Colonic mucosa (tissue), 4 donors: ENCODE data around the gene XXYLT1. TPM values are rescaled to one million over a fixed set of nuclear protein-coding genes. Genes with fewer than 3 reads are reported as not detected.

Source experiments
- DNase-seq: peaks from one replicate; pipeline ENCODE4 v3.0.0-alpha.2; 2020
- H3K27ac ChIP-seq: fragments of 200-600 bp; one replicate; pipeline ENCODE4 v1.8.0; 2021
- H3K27me3 ChIP-seq: fragments of 200-600 bp; one replicate; pipeline ENCODE4 v1.8.0; 2021
- H3K36me3 ChIP-seq: fragments of 200-600 bp; one replicate; pipeline ENCODE4 v1.8.0; 2021
- H3K4me1 ChIP-seq: fragments of 200-600 bp; one replicate; pipeline ENCODE4 v1.8.0; 2021; ENCODE audit warnings: mild to moderate bottlenecking
- H3K4me3 ChIP-seq: fragments of 200-600 bp; one replicate; pipeline ENCODE4 v1.8.0; 2021
- H3K9ac ChIP-seq, 2 donors: one replicate each; pipeline ENCODE4 v1.7.0; 2013; ENCODE audit warnings: control low read depth in 2 of 2, low read depth in 2 of 2, low read length in 2 of 2
- H3K9me3 ChIP-seq: fragments of 200-600 bp; one replicate; pipeline ENCODE4 v1.8.0; 2021
- CTCF ChIP-seq: fragments of 200-600 bp; IDR thresholded peaks from one replicate; pipeline ENCODE4 v1.8.0; 2022; ENCODE audit warnings: antibody characterized with exemption, mild to moderate bottlenecking
- intact Hi-C: fragments of 100-400 bp; cut with DNase I; formaldehyde crosslinking; loops from one replicate; pipeline ENCODE4 v1.14.1; 2022
- total RNA-seq, 2 donors: library from RNA; stranded (reverse); fragmentation: NEBNext Ultra II Directional in 1 of 2; extraction: Animal tissue kit (Norgen Biotek cat#: 25700) in 1 of 2; gene quantifications; one replicate each; pipeline ENCODE4 v1.2.1, GENCODE V29; 2021
- donor health status: healthy.
- donor health status: DM: no; HTN: no; CAD: no.
- donor health status: DM: no; HTN: no; CAD: no.

XXYLT1 gene
- total RNA-seq, 2 donors from 2014 or later = 8.3 to 10.9 TPM

DNA sequence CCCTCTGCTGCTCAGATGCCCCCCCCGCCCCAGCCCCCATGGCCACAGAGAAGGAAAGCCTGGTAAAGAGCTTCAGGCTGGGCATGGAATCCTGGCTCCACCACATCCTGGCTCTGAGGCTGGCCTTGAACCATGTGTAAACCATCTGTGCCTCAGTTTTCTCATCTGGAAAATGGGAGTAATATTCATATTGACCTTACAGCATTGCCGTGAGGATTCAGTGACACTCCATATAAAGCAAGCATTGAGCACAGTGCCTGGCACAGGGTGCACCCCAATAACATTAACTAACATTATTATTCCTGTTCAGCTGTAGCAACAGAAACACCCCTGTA, 150.7 kb downstream of the XXYLT1 start:
- no peak overlapping the region for H3K9ac ChIP-seq
- no peak overlapping the region for H3K4me3 ChIP-seq
- TF ChIP-seq CTCF = no peak
- H3K9me3 ChIP-seq = no peaks in the 10 kb centered on the region
- DNase-seq = no peak
- intact Hi-C loops = no loop called here
- no peaks in the 10 kb centered on the region for H3K27me3 ChIP-seq
- no peak overlapping the region for H3K27ac ChIP-seq
- no peaks in the 10 kb centered on the region for H3K4me1 ChIP-seq
- no peaks in the 10 kb centered on the region for H3K36me3 ChIP-seq

DNA sequence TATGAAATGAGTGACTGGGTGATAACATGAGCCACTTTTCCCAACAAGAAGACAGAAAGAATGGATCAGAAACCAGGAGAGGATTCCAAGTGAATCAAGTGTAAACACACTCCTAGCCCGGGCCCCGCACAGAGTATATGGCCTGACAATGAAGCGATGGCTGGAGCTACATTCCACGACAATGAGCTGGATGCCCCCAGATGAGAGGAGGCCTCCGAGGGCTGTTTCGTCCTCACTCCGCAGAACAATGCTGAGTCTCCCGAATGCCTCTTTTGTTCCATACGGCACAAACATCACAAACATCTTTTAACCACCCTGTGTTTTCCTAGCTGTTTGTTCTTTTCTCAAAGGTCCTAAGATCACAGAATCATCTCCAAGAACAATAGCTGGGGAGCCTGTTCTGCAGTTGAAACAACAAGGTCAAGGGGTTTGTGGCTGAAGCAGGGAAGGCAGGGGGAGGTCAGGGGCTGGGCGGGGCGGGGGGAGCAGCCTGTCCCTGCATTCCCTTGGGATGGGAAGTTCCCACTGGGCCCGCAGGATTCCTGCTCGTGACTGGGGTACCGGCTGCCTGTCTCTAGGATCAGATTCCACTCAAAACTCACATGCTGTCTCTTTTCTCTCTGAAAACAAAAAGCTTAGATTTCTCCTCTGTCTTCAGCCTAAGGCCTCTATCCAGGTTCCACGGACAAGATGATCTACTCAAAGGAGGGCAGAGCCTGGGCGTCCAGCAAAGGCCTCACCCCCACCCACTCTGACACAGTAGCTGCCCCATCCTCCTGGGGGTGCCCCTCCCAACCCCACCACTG, 151.3 kb downstream of the XXYLT1 start:
- intact Hi-C loops = loop anchor here (10.0 kb wide), 1 partner anchor 135 kb away; no protein-coding TSS in a partner anchor
- H3K36me3 ChIP-seq = no peaks in the 10 kb centered on the region
- no peaks in the 10 kb centered on the region for H3K4me1 ChIP-seq
- H3K27me3 ChIP-seq = no peaks in the 10 kb centered on the region
- no peaks in the 10 kb centered on the region for H3K9me3 ChIP-seq
- H3K4me3 ChIP-seq = no peak overlapping the region
- DNase-seq = no peak
- TF ChIP-seq CTCF = no peak
- H3K9ac ChIP-seq = no peak overlapping the region
- peak overlapping the region; percentile 17 for H3K27ac ChIP-seq

DNA sequence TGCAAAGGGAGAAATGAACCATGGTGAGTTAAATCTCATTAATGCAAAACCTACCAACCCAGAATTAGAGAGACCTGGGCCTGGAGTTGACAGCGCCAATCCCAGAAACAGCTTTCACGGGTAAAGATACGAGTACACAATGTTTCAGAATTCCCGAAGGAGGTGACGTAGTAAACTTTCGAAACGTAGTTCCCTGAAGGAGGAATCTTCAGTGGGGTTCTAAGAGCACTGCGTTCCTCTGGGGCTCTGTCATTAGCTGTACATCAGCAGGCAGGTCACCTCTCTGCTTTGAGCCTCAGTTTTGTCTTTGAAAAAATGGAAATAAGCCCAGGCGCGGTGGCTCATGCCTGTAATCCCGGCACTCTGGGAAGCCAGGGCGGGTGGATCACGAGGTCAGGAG, 152.3 kb downstream of the XXYLT1 start:
- H3K27ac ChIP-seq = no peak overlapping the region

GRCh38 chr3:195117978-195118581, 152.9 kb downstream of the XXYLT1 start:
- H3K27ac ChIP-seq = no peak overlapping the region
- intact Hi-C loops = loop anchor here (10.0 kb wide), 1 partner anchor 137 kb away; no protein-coding TSS in a partner anchor
- H3K4me1 ChIP-seq = no peaks in the 10 kb centered on the region
- H3K9ac ChIP-seq = no peak overlapping the region
- DNase-seq = peak; percentile 34
- no peak overlapping the region for H3K4me3 ChIP-seq
- no peaks in the 10 kb centered on the region for H3K9me3 ChIP-seq
- no peak for TF ChIP-seq CTCF
- no peaks in the 10 kb centered on the region for H3K27me3 ChIP-seq
- no peaks in the 10 kb centered on the region for H3K36me3 ChIP-seq

More for the DNA sequence above, 152.3 kb downstream of the XXYLT1 start:
- Histone ChIP-seq H3K4me1 (no peaks in the 10 kb centered on the region), H3K27me3 (no peaks in the 10 kb centered on the region), H3K36me3 (no peaks in the 10 kb centered on the region), H3K9ac (no peak overlapping the region), H3K4me3 (no peak overlapping the region), H3K9me3 (no peaks in the 10 kb centered on the region)
- TF ChIP-seq CTCF = no peak
- intact Hi-C loops = loop anchor here (10.0 kb wide), 1 partner anchor 136 kb away; no protein-coding TSS in a partner anchor
- no peak for DNase-seq

GRCh38 chr3:195116407-195117185, 154.4 kb downstream of the XXYLT1 start:
- intact Hi-C loops = loop anchor here (10.0 kb wide), 1 partner anchor 138 kb away; no protein-coding TSS in a partner anchor
- no peaks in the 10 kb centered on the region for H3K36me3 ChIP-seq

More at GRCh38 chr3:195116407-195117185, 154.4 kb downstream of the XXYLT1 start:
- Histone ChIP-seq H3K27me3 (no peaks in the 10 kb centered on the region), H3K9me3 (no peaks in the 10 kb centered on the region), H3K9ac (no peak overlapping the region), H3K4me3 (no peak overlapping the region), H3K27ac (no peak overlapping the region), H3K4me1 (no peaks in the 10 kb centered on the region)
- DNase-seq = no peak
- TF ChIP-seq CTCF = no peak
